Measurements from ENCODE around the gene TMEM53.

The TMEM53 gene

GRCh38 chr1:44605914-44606615 is 68.2 kb downstream of the TMEM53 start:
- H3K27me3 ChIP-seq (replicated peaks; ENCODE audit: control insufficient read depth, insufficient read depth, low read length, poor library complexity, severe bottlenecking), result no peaks in the 10 kb centered on the region

GRCh38 chr1:44604157-44604955 is 69.9 kb downstream of the TMEM53 start:
- H3K36me3 ChIP-seq (ENCODE audit: control insufficient read depth, insufficient read depth, low read length), result no peaks in the 10 kb centered on the region
- DNase-seq, result no peak
- no peaks in the 10 kb centered on the region for H3K9me3 ChIP-seq (ENCODE audit: control insufficient read depth, low read length)
- no peak overlapping the region for H3K27ac ChIP-seq (ENCODE audit: insufficient read depth, low read length, poor library complexity, severe bottlenecking)
- no peak overlapping the region for H3K4me3 ChIP-seq (ENCODE audit: insufficient read depth, low read depth, low read length, poor library complexity, severe bottlenecking)
- no peaks in the 10 kb centered on the region for H3K4me1 ChIP-seq (ENCODE audit: control insufficient read depth, insufficient read depth, low read length, poor library complexity, severe bottlenecking)
- no peaks in the 10 kb centered on the region for H3K27me3 ChIP-seq (replicated peaks; ENCODE audit: control insufficient read depth, insufficient read depth, low read length, poor library complexity, severe bottlenecking)

More at GRCh38 chr1:44605914-44606615, 68.2 kb downstream of the TMEM53 start:
- no peak for DNase-seq
- Histone ChIP-seq H3K27ac (ENCODE audit: insufficient read depth, low read length, poor library complexity, severe bottlenecking) (no peak overlapping the region), H3K9me3 (ENCODE audit: control insufficient read depth, low read length) (no peaks in the 10 kb centered on the region), H3K4me3 (ENCODE audit: insufficient read depth, low read depth, low read length, poor library complexity, severe bottlenecking) (no peak overlapping the region), H3K36me3 (ENCODE audit: control insufficient read depth, insufficient read depth, low read length) (no peaks in the 10 kb centered on the region), H3K4me1 (ENCODE audit: control insufficient read depth, insufficient read depth, low read length, poor library complexity, severe bottlenecking) (no peaks in the 10 kb centered on the region)

- no peaks in the 10 kb centered on the region for H3K4me1 ChIP-seq (ENCODE audit: control insufficient read depth, insufficient read depth, low read length, poor library complexity, severe bottlenecking)
- DNase-seq, result no peak
- H3K4me3 ChIP-seq (ENCODE audit: insufficient read depth, low read depth, low read length, poor library complexity, severe bottlenecking), result no peak overlapping the region
- no peak overlapping the region for H3K27ac ChIP-seq (ENCODE audit: insufficient read depth, low read length, poor library complexity, severe bottlenecking)
- no peaks in the 10 kb centered on the region for H3K36me3 ChIP-seq (ENCODE audit: control insufficient read depth, insufficient read depth, low read length)
- no peaks in the 10 kb centered on the region for H3K27me3 ChIP-seq (replicated peaks; ENCODE audit: control insufficient read depth, insufficient read depth, low read length, poor library complexity, severe bottlenecking)
- no peaks in the 10 kb centered on the region for H3K9me3 ChIP-seq (ENCODE audit: control insufficient read depth, low read length)
These were observed 70.6 kb downstream of the TMEM53 start for GRCh38 chr1:44603718-44604117.

Measured in effector memory CD4-positive, alpha-beta T cell (primary cell).